Measurements from ENCODE around the gene NTHL1. TPM values are rescaled to one million over a fixed set of nuclear protein-coding genes. Genes with fewer than 3 reads are reported as not detected.

The NTHL1 gene
- total and polyA plus RNA-seq, 2 of the 13 experiments (the other 11 are each of a cell fraction or from before 2014, with no cell fraction given), result 47.5 to 64.9 TPM

GRCh38 chr16:2023092-2024031 lies 24.3 kb downstream of the NTHL1 start (continued):
- TF ChIP-seq ZBTB40 (IDR thresholded peaks at IDR 0.05) (no peak), ZBTB40 (CRISPR knock-in tag; IDR thresholded peaks at IDR 0.05) (no peak; the same call in 1 of the 2 replicates), THYN1 (CRISPR knock-in tag; IDR thresholded peaks at IDR 0.05; ENCODE audit: borderline replicate concordance, low read depth) (0 out of 2 replicates have a peak, but pooled peaks have one; percentile 19), MXD1 (CRISPR knock-in tag; IDR thresholded peaks at IDR 0.05) (0 out of 2 replicates have a peak, but pooled peaks have one; percentile 33), ZNF709 (CRISPR knock-in tag; IDR thresholded peaks at IDR 0.05) (no peak), USF2 (IDR thresholded peaks at IDR 0.05; ENCODE audit: low read depth, low read length) (no peak), USF2 (CRISPR knock-in tag; IDR thresholded peaks at IDR 0.05; ENCODE audit: borderline replicate concordance) (no peak), ZNF770 (CRISPR knock-in tag; IDR thresholded peaks at IDR 0.05) (peak; percentile 36; the same call in 1 of the 2 replicates), BRD4 (CRISPR knock-in tag; IDR thresholded peaks at IDR 0.05) (0 out of 2 replicates have a peak, but pooled peaks have one; percentile 36), GFI1 (CRISPR knock-in tag; IDR thresholded peaks at IDR 0.05; ENCODE audit: borderline replicate concordance) (no peak), ZNF777 (CRISPR knock-in tag; IDR thresholded peaks at IDR 0.05) (peak; percentile 84), ZMYM4 (CRISPR knock-in tag; IDR thresholded peaks at IDR 0.05) (peak; percentile 65; the same call in 1 of the 2 replicates), SP5 (CRISPR knock-in tag; IDR thresholded peaks at IDR 0.05; ENCODE audit: borderline replicate concordance, low read depth) (peak; percentile 70), RELA (CRISPR knock-in tag; IDR thresholded peaks at IDR 0.05) (no peak), ZNF746 (CRISPR knock-in tag; IDR thresholded peaks at IDR 0.05) (no peak)
